ENCODE measurements around the gene ANK3.

Gene ANK3

GRCh38 chr10:60028081-60028480 lies 361.6 kb downstream of the ANK3 start:
- DNase-seq (ENCODE audit: low read depth) = no peak

- no peak for DNase-seq (ENCODE audit: low read depth)
These were observed 364.4 kb downstream of the ANK3 start for GRCh38 chr10:60025279-60025678.

GRCh38 chr10:60024506-60024905 lies 365.2 kb downstream of the ANK3 start:
- DNase-seq (ENCODE audit: low read depth) = no peak

- no peak for DNase-seq (ENCODE audit: low read depth)
These were observed 366.4 kb downstream of the ANK3 start for GRCh38 chr10:60023155-60023877.

- DNase-seq (ENCODE audit: low read depth) = no peak
These were observed 368.3 kb downstream of the ANK3 start for GRCh38 chr10:60021361-60021760.

- DNase-seq (ENCODE audit: low read depth) = no peak
These were observed 372.9 kb downstream of the ANK3 start for GRCh38 chr10:60016794-60017193.

GRCh38 chr10:60009710-60010383 lies 379.8 kb downstream of the ANK3 start:
- no peak for DNase-seq (ENCODE audit: low read depth)

- DNase-seq (ENCODE audit: low read depth) = no peak
These were observed 380.4 kb downstream of the ANK3 start for GRCh38 chr10:60009276-60009675.

GRCh38 chr10:60008816-60009215 lies 380.9 kb downstream of the ANK3 start:
- DNase-seq (ENCODE audit: low read depth) = no peak

GRCh38 chr10:60006062-60006461 lies 383.6 kb downstream of the ANK3 start:
- no peak for DNase-seq (ENCODE audit: low read depth)

GRCh38 chr10:60003651-60004523 lies 385.8 kb downstream of the ANK3 start:
- DNase-seq (ENCODE audit: low read depth) = no peak

- DNase-seq (ENCODE audit: low read depth) = no peak
These were observed 388.9 kb downstream of the ANK3 start for GRCh38 chr10:60000747-60001146.

- DNase-seq (ENCODE audit: low read depth) = no peak
These were observed 391.7 kb downstream of the ANK3 start for GRCh38 chr10:59997827-59998525.

GRCh38 chr10:59995862-59996261 lies 393.8 kb downstream of the ANK3 start:
- no peak for DNase-seq (ENCODE audit: low read depth)

- no peak for DNase-seq (ENCODE audit: low read depth)
These were observed 395.7 kb downstream of the ANK3 start for GRCh38 chr10:59993931-59994330.

GRCh38 chr10:59991661-59992060 lies 398.0 kb downstream of the ANK3 start:
- DNase-seq (ENCODE audit: low read depth) = no peak

- DNase-seq (ENCODE audit: low read depth) = no peak
These were observed 398.6 kb downstream of the ANK3 start for GRCh38 chr10:59991117-59991516.

GRCh38 chr10:59985639-59986038 lies 404.0 kb downstream of the ANK3 start:
- DNase-seq (ENCODE audit: low read depth) = no peak

GRCh38 chr10:59984415-59984814 lies 405.3 kb downstream of the ANK3 start:
- no peak for DNase-seq (ENCODE audit: low read depth)

GRCh38 chr10:59980356-59980755 lies 409.3 kb downstream of the ANK3 start:
- no peak for DNase-seq (ENCODE audit: low read depth)

GRCh38 chr10:59977486-59977885 lies 412.2 kb downstream of the ANK3 start:
- DNase-seq (ENCODE audit: low read depth) = no peak

- no peak for DNase-seq (ENCODE audit: low read depth)
These were observed 412.8 kb downstream of the ANK3 start for GRCh38 chr10:59976909-59977308.

All from activated T-cell treated with anti-CD3 and anti-CD28 coated beads for 24 hours (primary cell).